NCI-H2196 (cell line): ENCODE measurements around the gene WWTR1.

ENCODE experiments used
- DNase-seq: peaks from one replicate; lab custom pipeline; 2025; ENCODE audit not compliant: unreplicated experiment; lab: John Stamatoyannopoulos, UW

WWTR1 gene

GRCh38 chr3:149655826-149656574, 1.8 kb downstream of the WWTR1 start:
- no peak for DNase-seq

GRCh38 chr3:149654188-149654601, 3.6 kb downstream of the WWTR1 start:
- no peak for DNase-seq

- no peak for DNase-seq
These were observed 4.3 kb downstream of the WWTR1 start for GRCh38 chr3:149653564-149653963.

- DNase-seq: no peak
These were observed 4.7 kb downstream of the WWTR1 start for GRCh38 chr3:149653136-149653535.

- no peak for DNase-seq
These were observed 7.0 kb downstream of the WWTR1 start for GRCh38 chr3:149650828-149651227.

GRCh38 chr3:149648525-149648924, 9.3 kb downstream of the WWTR1 start:
- DNase-seq: no peak

- no peak for DNase-seq
These were observed 10.0 kb downstream of the WWTR1 start for GRCh38 chr3:149647812-149648211.

GRCh38 chr3:149647285-149647684, 10.5 kb downstream of the WWTR1 start:
- no peak for DNase-seq

- DNase-seq: no peak
These were observed 11.6 kb downstream of the WWTR1 start for GRCh38 chr3:149646181-149646766.

- no peak for DNase-seq
These were observed 13.9 kb downstream of the WWTR1 start for GRCh38 chr3:149643963-149644362.

GRCh38 chr3:149643482-149643798, 14.4 kb downstream of the WWTR1 start:
- no peak for DNase-seq

- DNase-seq: no peak
These were observed 16.7 kb downstream of the WWTR1 start for GRCh38 chr3:149640976-149641728.

- DNase-seq: no peak
These were observed 18.7 kb downstream of the WWTR1 start for GRCh38 chr3:149639093-149639486.

GRCh38 chr3:149638228-149639092, 19.4 kb downstream of the WWTR1 start:
- no peak for DNase-seq

- DNase-seq: no peak
These were observed 22.4 kb downstream of the WWTR1 start for GRCh38 chr3:149635396-149635795.

GRCh38 chr3:149634573-149634972, 23.3 kb downstream of the WWTR1 start:
- no peak for DNase-seq

- DNase-seq: no peak
These were observed 23.8 kb downstream of the WWTR1 start for GRCh38 chr3:149634072-149634471.

- no peak for DNase-seq
These were observed 25.6 kb downstream of the WWTR1 start for GRCh38 chr3:149632225-149632624.

- no peak for DNase-seq
These were observed 27.0 kb downstream of the WWTR1 start for GRCh38 chr3:149630806-149631205.

GRCh38 chr3:149628957-149629670, 28.7 kb downstream of the WWTR1 start:
- DNase-seq: no peak

GRCh38 chr3:149626671-149627070, 31.2 kb downstream of the WWTR1 start:
- DNase-seq: no peak
